Mesodermal cell (in vitro differentiated cells): Measurements from ENCODE around the gene ADIPOR2.
"Not testable (repeated sequence)": the region's sequence is repeated elsewhere in the genome, so short reads cannot be mapped to it uniquely, and the experiment has no call there.

Experiments
- H3K27ac ChIP-seq: 2 replicates; pipeline ENCODE4 v1.7.0; 2013; ENCODE audit warnings: mild to moderate bottlenecking, low read depth, low read length, moderate library complexity; ENCODE audit not compliant: severe bottlenecking
- H3K36me3 ChIP-seq: 2 replicates; pipeline ENCODE4 v1.7.1; 2013; ENCODE audit warnings: mild to moderate bottlenecking, low read length, moderate library complexity; ENCODE audit not compliant: control insufficient read depth, insufficient read depth
- H3K4me1 ChIP-seq: one replicate; pipeline ENCODE4 v1.7.1; 2013; ENCODE audit warnings: mild to moderate bottlenecking, low read length; ENCODE audit not compliant: insufficient read depth, control insufficient read depth, poor library complexity, severe bottlenecking
- H3K4me3 ChIP-seq: 2 replicates; pipeline ENCODE4 v1.7.0; 2013; ENCODE audit warnings: low read length, control low read depth, mild to moderate bottlenecking; ENCODE audit not compliant: insufficient read depth, poor library complexity, severe bottlenecking; ENCODE audit errors: extremely low read depth
- H3K9me3 ChIP-seq: 2 replicates; pipeline ENCODE4 v1.7.1; 2013; ENCODE audit warnings: mild to moderate bottlenecking, low read length, moderate library complexity; ENCODE audit not compliant: control insufficient read depth
- WGBS, 2 experiments: methylation state at CpG; one replicate each; pipeline ENCODE4 v1.1.5; 2013; ENCODE audit warnings: missing lambda C conversion rate in 2 of 2; ENCODE audit not compliant: insufficient coverage in 2 of 2; 5-methylcytosine and 5-hydroxymethylcytosine counted together

Gene ADIPOR2

GRCh38 chr12:1810931-1811280 lies 120.0 kb downstream of the ADIPOR2 start:
- H3K9me3 ChIP-seq, result no peaks in the 10 kb centered on the region
- H3K36me3 ChIP-seq, result no peaks in the 10 kb centered on the region
- H3K4me1 ChIP-seq, result peaks cover 28% of the 10 kb centered on the region
- no peak overlapping the region for H3K4me3 ChIP-seq
- 89 to 91% methylated on average over 6 to 10 of the region's 10 CpGs for WGBS, 2 experiments
- H3K27ac ChIP-seq, result no peak overlapping the region

- no peak overlapping the region for H3K27ac ChIP-seq
- WGBS, 2 experiments, result 91 to 95% methylated on average over 25 to 26 of the region's 27 CpGs
- peaks cover 28% of the 10 kb centered on the region for H3K4me1 ChIP-seq
- H3K9me3 ChIP-seq, result no peaks in the 10 kb centered on the region
- no peaks in the 10 kb centered on the region for H3K36me3 ChIP-seq
- H3K4me3 ChIP-seq, result no peak overlapping the region
Measured at GRCh38 chr12:1811281-1811947, 120.5 kb downstream of the ADIPOR2 start.

- WGBS, 2 experiments, result 84 to 90% methylated on average over 6 of the region's 6 CpGs
- Histone ChIP-seq H3K27ac (no peak overlapping the region), H3K9me3 (no peaks in the 10 kb centered on the region), H3K4me1 (peaks cover 28% of the 10 kb centered on the region), H3K36me3 (no peaks in the 10 kb centered on the region), H3K4me3 (no peak overlapping the region)
Measured at GRCh38 chr12:1811948-1812291, 121.0 kb downstream of the ADIPOR2 start.

GRCh38 chr12:1812650-1813302 lies 121.9 kb downstream of the ADIPOR2 start:
- H3K27ac ChIP-seq, result peak overlapping the region; percentile 41
- peaks cover 28% of the 10 kb centered on the region for H3K4me1 ChIP-seq
- no peaks in the 10 kb centered on the region for H3K9me3 ChIP-seq
- no peaks in the 10 kb centered on the region for H3K36me3 ChIP-seq
- 80 to 91% methylated on average over 16 to 17 of the region's 17 CpGs for WGBS, 2 experiments
- no peak overlapping the region for H3K4me3 ChIP-seq

- no peaks in the 10 kb centered on the region for H3K36me3 ChIP-seq
- H3K9me3 ChIP-seq, result no peaks in the 10 kb centered on the region
- 85 to 92% methylated on average over 8 of the region's 8 CpGs for WGBS, 2 experiments
- H3K4me1 ChIP-seq, result peaks cover 28% of the 10 kb centered on the region
- no peak overlapping the region for H3K4me3 ChIP-seq
- H3K27ac ChIP-seq, result no peak overlapping the region
Measured at GRCh38 chr12:1814266-1814665, 123.4 kb downstream of the ADIPOR2 start.

GRCh38 chr12:1815108-1815507 lies 124.2 kb downstream of the ADIPOR2 start:
- Histone ChIP-seq H3K27ac (no peak overlapping the region), H3K4me3 (no peak overlapping the region), H3K4me1 (peaks cover 23% of the 10 kb centered on the region), H3K36me3 (no peaks in the 10 kb centered on the region), H3K9me3 (no peaks in the 10 kb centered on the region)
- 87 to 91% methylated on average over 2 to 3 of the region's 3 CpGs for WGBS, 2 experiments

GRCh38 chr12:1815814-1816729 lies 125.2 kb downstream of the ADIPOR2 start:
- H3K27ac ChIP-seq, result no peak overlapping the region
- WGBS, 2 experiments, result 89 to 90% methylated on average over 17 to 19 of the region's 21 CpGs

GRCh38 chr12:1816730-1817348 lies 126.0 kb downstream of the ADIPOR2 start:
- Histone ChIP-seq H3K4me3 (no peak overlapping the region), H3K27ac (no peak overlapping the region), H3K36me3 (no peaks in the 10 kb centered on the region), H3K9me3 (no peaks in the 10 kb centered on the region), H3K4me1 (peaks cover 21% of the 10 kb centered on the region)
- WGBS, 2 experiments, result 93 to 96% methylated on average over 7 to 9 of the region's 9 CpGs

More at GRCh38 chr12:1815814-1816729, 125.2 kb downstream of the ADIPOR2 start:
- H3K36me3 ChIP-seq, result no peaks in the 10 kb centered on the region
- H3K4me1 ChIP-seq, result peaks cover 20% of the 10 kb centered on the region
- H3K9me3 ChIP-seq, result no peaks in the 10 kb centered on the region
- H3K4me3 ChIP-seq, result no peak overlapping the region

GRCh38 chr12:1817928-1818327 lies 127.1 kb downstream of the ADIPOR2 start:
- H3K27ac ChIP-seq, H3K36me3 ChIP-seq, H3K4me3 ChIP-seq, H3K9me3 ChIP-seq: not testable (repeated sequence)
- peaks cover 13% of the 10 kb centered on the region for H3K4me1 ChIP-seq
- 91 to 93% methylated on average over 9 to 13 of the region's 28 CpGs for WGBS, 2 experiments

GRCh38 chr12:1819050-1819449 lies 128.2 kb downstream of the ADIPOR2 start:
- peaks cover 7% of the 10 kb centered on the region for H3K4me1 ChIP-seq

More at GRCh38 chr12:1819050-1819449, 128.2 kb downstream of the ADIPOR2 start:
- H3K36me3 ChIP-seq, result no peaks in the 10 kb centered on the region
- no peaks in the 10 kb centered on the region for H3K9me3 ChIP-seq
- no peak overlapping the region for H3K27ac ChIP-seq
- 80 to 89% methylated on average over 7 to 8 of the region's 9 CpGs for WGBS, 2 experiments
- H3K4me3 ChIP-seq, result no peak overlapping the region
